HG02973 (cell line): ENCODE data around the gene KRTAP12-4.
"Not testable (repeated sequence)": the region's sequence is repeated elsewhere in the genome, so short reads cannot be mapped to it uniquely, and the experiment has no call there.

Experiments used
- ATAC-seq: cut with Tn5 transposase; IDR thresholded peaks from one replicate; pipeline ENCODE4 v1.9.1; 2021; ENCODE audit warnings: moderate library complexity; ENCODE audit not compliant: unreplicated experiment

KRTAP12-4 gene

GRCh38 chr21:44637018-44637850 lies 17.2 kb downstream of the KRTAP12-4 start, which contains the start of gene KRTAP10-10:
Gene KRTAP10-10 (plus strand): TSS chr21:44637356. CDS start chr21:44637418, 62 bp downstream.
- ATAC-seq: no peak

- no peak for ATAC-seq
Observed at GRCh38 chr21:44636209-44637017, 18.0 kb downstream of the KRTAP12-4 start.

- no peak for ATAC-seq
Observed at GRCh38 chr21:44632067-44632466, 22.4 kb downstream of the KRTAP12-4 start.

GRCh38 chr21:44630440-44630839 lies 24.0 kb downstream of the KRTAP12-4 start:
- no peak for ATAC-seq

- ATAC-seq: no peak
Observed at GRCh38 chr21:44628707-44629391, 25.6 kb downstream of the KRTAP12-4 start.

GRCh38 chr21:44627831-44628233 lies 26.6 kb downstream of the KRTAP12-4 start:
- ATAC-seq: not testable (repeated sequence)

- not testable (repeated sequence) for ATAC-seq
Observed at GRCh38 chr21:44627181-44627822, 27.2 kb downstream of the KRTAP12-4 start.

- no peak for ATAC-seq
Observed at GRCh38 chr21:44626673-44627143, 27.8 kb downstream of the KRTAP12-4 start, which contains the start of gene KRTAP10-9. Gene KRTAP10-9 (plus strand): TSS chr21:44627093. CDS start chr21:44627172, 79 bp downstream.

- no peak for ATAC-seq
Observed at GRCh38 chr21:44626262-44626661, 28.2 kb downstream of the KRTAP12-4 start.

GRCh38 chr21:44625756-44626155 lies 28.7 kb downstream of the KRTAP12-4 start:
- ATAC-seq: no peak

- ATAC-seq: no peak
Observed at GRCh38 chr21:44623575-44623974, 30.9 kb downstream of the KRTAP12-4 start.

GRCh38 chr21:44619886-44620285 lies 34.6 kb downstream of the KRTAP12-4 start:
- ATAC-seq: no peak

GRCh38 chr21:44618909-44619308 lies 35.5 kb downstream of the KRTAP12-4 start:
- ATAC-seq: no peak

GRCh38 chr21:44618504-44618903 lies 36.0 kb downstream of the KRTAP12-4 start:
- no peak for ATAC-seq

GRCh38 chr21:44617071-44617501 lies 37.4 kb downstream of the KRTAP12-4 start:
- no peak for ATAC-seq

- ATAC-seq: no peak
Observed at GRCh38 chr21:44616591-44616926, 37.9 kb downstream of the KRTAP12-4 start.

- ATAC-seq: no peak
Observed at GRCh38 chr21:44615911-44616590, 38.4 kb downstream of the KRTAP12-4 start.

GRCh38 chr21:44615466-44615865 lies 39.0 kb downstream of the KRTAP12-4 start:
- ATAC-seq: no peak

- no peak for ATAC-seq
Observed at GRCh38 chr21:44614961-44615391, 39.5 kb downstream of the KRTAP12-4 start.

GRCh38 chr21:44614161-44614631 lies 40.3 kb downstream of the KRTAP12-4 start:
- ATAC-seq: no peak
